HCT116 (cell line): ENCODE measurements around the gene KRT37. TPM values are rescaled to one million over a fixed set of nuclear protein-coding genes. Genes with fewer than 3 reads are reported as not detected.

ENCODE experiments used
- ATAC-seq: fragments of 200-7000 bp; cut with Tn5 transposase; 2 replicates; pipeline ENCODE4 v1.9.1; 2020; ENCODE audit warnings: mild to moderate bottlenecking, moderate library complexity
- BruUV-seq: library from RNA; stranded (reverse); fragments of 400-500 nt; replicated peaks from 2 replicates; lab custom pipeline; 2021; lab: Mats Ljungman, UMichigan
- CTCF ChIA-PET: fragments of 300-600 bp; sonication (Branson Sonifier 250); formaldehyde crosslinking; loops from one replicate; lab custom pipeline; 2021; ENCODE audit warnings: antibody characterized with exemption; lab: Charles Lee
- POLR2A ChIA-PET: fragments of 300-600, 350-600 bp; sonication (Branson Sonifier 250); formaldehyde crosslinking; loops from one replicate; lab custom pipeline; 2021; ENCODE audit warnings: antibody characterized with exemption; lab: Charles Lee
- RAD21 ChIA-PET, 2 experiments: fragments of 300-600 bp; sonication (Branson Sonifier 250); formaldehyde crosslinking; loops; one replicate each; lab custom pipeline; 2023; ENCODE audit warnings: low total read pairs in 2 of 2; ENCODE audit not compliant: uncharacterized antibody in 2 of 2, unreplicated experiment in 2 of 2, low non-redundant PET in 1 of 2; lab: Charles Lee
- DNase-seq: peaks from one replicate; pipeline ENCODE4 v3.0.0-alpha.2; 2010; ENCODE audit warnings: low read depth, low spot score
- H2AFZ ChIP-seq: fragments of 200-600 bp; shearing (Covaris generic), sonication (generic); 2 replicates; pipeline ENCODE4 v1.6.1; 2017; ENCODE audit warnings: low read depth, mixed run types, mixed read lengths, antibody characterized with exemption, low read length; ENCODE audit not compliant: poor library complexity, severe bottlenecking
- H3K27ac ChIP-seq: 2 replicates; pipeline ENCODE4 v1.5.1; 2012; ENCODE audit warnings: low read depth, low read length
- H3K27me3 ChIP-seq: fragments of 200-600 bp; sonication (generic); 2 replicates; pipeline ENCODE4 v1.6.1; 2016; ENCODE audit warnings: mixed run types, low read length, mixed read lengths; ENCODE audit not compliant: insufficient read depth
- H3K36me3 ChIP-seq, 2 experiments: fragments of 200-500 bp in 1 of 2; fragments of 200-600 bp in 1 of 2; sonication (Bioruptor generic) in 1 of 2; sonication (generic) in 1 of 2; 2 replicates each; pipeline versions ENCODE4 v1.5.1 to v1.6.1; 2014 to 2016; ENCODE audit warnings: low read length in 2 of 2, inconsistent platforms in 1 of 2, mixed read lengths in 1 of 2, mixed run types in 1 of 2; ENCODE audit not compliant: insufficient read depth in 2 of 2, control insufficient read depth in 1 of 2
- H3K4me1 ChIP-seq, 2 experiments: fragments of 200-600 bp in 1 of 2; sonication (generic) in 1 of 2; 2 replicates each; pipeline versions ENCODE4 v1.5.1 to v1.6.1; 2012 to 2017; ENCODE audit warnings: low read length in 2 of 2, inconsistent platforms in 1 of 2, mild to moderate bottlenecking in 1 of 2, mixed read lengths in 1 of 2, mixed run types in 1 of 2, moderate library complexity in 1 of 2; ENCODE audit not compliant: insufficient read depth in 2 of 2, control insufficient read depth in 1 of 2
- H3K4me2 ChIP-seq: fragments of 200-600 bp; sonication (generic); 2 replicates; pipeline ENCODE4 v1.6.1; 2017; ENCODE audit warnings: mixed run types, low read length, mixed read lengths
- H3K4me3 ChIP-seq, 2 experiments: fragments of 200-600 bp in 1 of 2; sonication (generic) in 1 of 2; replicated peaks in 1 of 2; 2 replicates each; pipeline ENCODE4 v1.5.1; 2011 to 2016; ENCODE audit warnings: low read length in 2 of 2, control low read depth in 1 of 2, low read depth in 1 of 2, mild to moderate bottlenecking in 1 of 2, mixed read lengths in 1 of 2, mixed run types in 1 of 2
- H3K79me2 ChIP-seq: fragments of 200-600 bp; sonication (generic); 2 replicates; pipeline ENCODE4 v1.6.1; 2017; ENCODE audit warnings: mild to moderate bottlenecking, mixed run types, low read length, moderate library complexity, mixed read lengths; ENCODE audit not compliant: insufficient read depth
- H3K9ac ChIP-seq: fragments of 200-600 bp; sonication (generic); 2 replicates; pipeline ENCODE4 v1.6.1; 2016; ENCODE audit warnings: low read length, mixed read lengths
- H3K9me2 ChIP-seq: fragments of 200-600 bp; sonication (generic), shearing (Covaris generic); 2 replicates; pipeline ENCODE4 v1.6.1; 2017; ENCODE audit warnings: mixed run types, mild to moderate bottlenecking, moderate library complexity; ENCODE audit not compliant: insufficient read depth
- H3K9me3 ChIP-seq, 2 experiments: fragments of 200-500 bp in 1 of 2; fragments of 200-600 bp in 1 of 2; sonication (Bioruptor generic) in 1 of 2; sonication (generic) in 1 of 2; 2 replicates each; pipeline ENCODE4 v1.6.1; 2014 to 2017; ENCODE audit warnings: low read length in 2 of 2, mixed read lengths in 2 of 2, inconsistent platforms in 1 of 2, low read depth in 1 of 2, mild to moderate bottlenecking in 1 of 2, mixed run types in 1 of 2, moderate library complexity in 1 of 2; ENCODE audit not compliant: control insufficient read depth in 1 of 2, insufficient read depth in 1 of 2
- H4K20me1 ChIP-seq: fragments of 200-600 bp; sonication (generic), shearing (Covaris generic); 2 replicates; pipeline ENCODE4 v1.6.1; 2017; ENCODE audit warnings: mixed run types, mild to moderate bottlenecking, moderate library complexity; ENCODE audit not compliant: insufficient read depth
- CBX3 ChIP-seq: IDR thresholded peaks from 2 replicates; pipeline ENCODE4 v1.6.1; 2012; ENCODE audit warnings: low read depth
- CEBPB ChIP-seq: IDR thresholded peaks from 2 replicates; pipeline ENCODE4 v1.6.1; 2012; ENCODE audit warnings: low read depth
- EGR1 ChIP-seq: IDR thresholded peaks from 2 replicates; pipeline ENCODE4 v1.6.1; 2012; ENCODE audit warnings: low read depth
- EZH2phosphoT487 ChIP-seq: fragments of 200-600 bp; IDR thresholded peaks from 2 replicates; pipeline ENCODE4 v1.6.1; 2018; ENCODE audit warnings: antibody characterized with exemption, borderline replicate concordance
- FOSL1 ChIP-seq: IDR thresholded peaks from 2 replicates; pipeline ENCODE4 v1.6.1; 2012; ENCODE audit warnings: low read depth
- POLR2A ChIP-seq: IDR thresholded peaks from 2 replicates; pipeline ENCODE4 v1.7.0; 2011; ENCODE audit warnings: borderline replicate concordance; ENCODE audit not compliant: insufficient read depth, insufficient read length; ENCODE audit errors: extremely low read depth
- POLR2AphosphoS5 ChIP-seq: IDR thresholded peaks from 2 replicates; pipeline ENCODE4 v1.6.1; 2011; ENCODE audit warnings: mild to moderate bottlenecking, low read depth, low read length, moderate library complexity
- RAD21 ChIP-seq: IDR thresholded peaks from 2 replicates; pipeline ENCODE4 v1.6.1; 2012; ENCODE audit warnings: low read depth, mild to moderate bottlenecking
- SIN3A ChIP-seq: IDR thresholded peaks from 2 replicates; pipeline ENCODE4 v1.6.1; 2012; ENCODE audit warnings: low read depth
- SP1 ChIP-seq: IDR thresholded peaks from 2 replicates; pipeline ENCODE4 v1.6.1; 2012; ENCODE audit warnings: low read depth
- SRF ChIP-seq: IDR thresholded peaks from 2 replicates; pipeline ENCODE4 v1.6.1; 2012; ENCODE audit warnings: low read depth
- TCF7L2 ChIP-seq: IDR thresholded peaks from 2 replicates; pipeline ENCODE4 v1.7.0; 2011; ENCODE audit warnings: borderline replicate concordance, inconsistent platforms; ENCODE audit not compliant: insufficient read depth, insufficient read length; ENCODE audit errors: extremely low read depth
- YY1 ChIP-seq: IDR thresholded peaks from 2 replicates; pipeline ENCODE4 v1.6.1; 2011; ENCODE audit warnings: low read length, low read depth, moderate library complexity, mild to moderate bottlenecking; ENCODE audit not compliant: insufficient replicate concordance; ENCODE audit errors: extremely low read depth
- ZFX ChIP-seq: fragments of 450-650 bp; IDR thresholded peaks from 2 replicates; pipeline ENCODE4 v1.6.1; 2017
- ZNF274 ChIP-seq: fragments of 200-500 bp; sonication (Bioruptor generic); IDR thresholded peaks from 2 replicates; pipeline ENCODE4 v1.6.1; 2014; ENCODE audit warnings: mild to moderate bottlenecking, low read depth, low read length, inconsistent platforms
- intact Hi-C: fragments of 100-400 bp; cut with micrococcal nuclease; formaldehyde crosslinking; loops from 2 replicates; pipeline ENCODE4 v1.10.0; 2022
- total RNA-seq: library from RNA; stranded (reverse); gene quantifications from one replicate; pipeline ENCODE4 v1.2.1, GENCODE V29; 2021; ENCODE audit not compliant: unreplicated experiment
- TF ChIP-seq, protein P1 (sequence below): IDR thresholded peaks from 2 replicates; pipeline ENCODE4 v1.6.1; 2012; ENCODE audit warnings: low read depth

Gene KRT37
- total RNA-seq, 1 experiment from 2014 or later, result not detected

DNA sequence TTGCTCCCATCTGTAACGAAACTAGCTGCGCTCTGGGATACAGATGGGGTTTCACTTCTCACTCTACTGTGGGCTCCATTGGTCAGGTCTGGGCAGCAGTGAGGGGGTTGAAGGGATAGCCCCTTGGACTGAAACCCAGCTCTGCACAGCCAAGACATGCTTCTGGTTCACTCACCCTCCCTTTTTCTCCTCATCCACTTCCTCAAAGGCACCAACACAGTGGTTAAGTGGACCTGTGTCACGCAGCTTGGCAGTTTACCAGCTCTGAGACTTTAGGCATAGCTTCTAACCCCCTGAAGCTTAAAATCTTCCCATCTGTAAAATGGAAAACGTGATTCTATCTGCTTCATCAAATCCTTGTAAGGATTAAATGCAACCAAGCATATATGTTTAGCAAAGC, 27.9 kb upstream of the KRT37 start:
- CTCF ChIA-PET, result interaction anchor here (1.1 kb wide), 1 partner anchor 97 kb away, joined by 3 read pairs; no protein-coding TSS in a partner anchor
- Histone ChIP-seq H4K20me1 (no peaks in the 10 kb centered on the region), H3K4me3 (no peak overlapping the region), H3K9me2 (no peaks in the 10 kb centered on the region), H3K9me3 (no peaks in the 10 kb centered on the region), H3K36me3 (no peaks in the 10 kb centered on the region), H3K27ac (no peak overlapping the region), H2AFZ (no peak overlapping the region), H3K4me1 (peaks cover 2 to 17% of the 10 kb centered on the region in 2 experiments; a peak in 2 of 4 replicates), H3K4me2 (no peak overlapping the region), H3K79me2 (no peaks in the 10 kb centered on the region), H3K9ac (no peak overlapping the region), H3K27me3 (no peaks in the 10 kb centered on the region)
- TF ChIP-seq EGR1, result no peak
- no peak for TF ChIP-seq EZH2phosphoT487
- TF ChIP-seq YY1, result no peak
- TF ChIP-seq CBX3, result no peak
- no peak for TF ChIP-seq CEBPB
- TF ChIP-seq RAD21, result no peak
- TF ChIP-seq FOSL1, result no peak
- no peak for TF ChIP-seq ZNF274
- TF ChIP-seq SIN3A, result no peak
- TF ChIP-seq ZFX, result no peak
- TF ChIP-seq SP1, result no peak
- no peak for TF ChIP-seq TCF7L2
- no peak for TF ChIP-seq POLR2AphosphoS5
- TF ChIP-seq, protein P1, sequence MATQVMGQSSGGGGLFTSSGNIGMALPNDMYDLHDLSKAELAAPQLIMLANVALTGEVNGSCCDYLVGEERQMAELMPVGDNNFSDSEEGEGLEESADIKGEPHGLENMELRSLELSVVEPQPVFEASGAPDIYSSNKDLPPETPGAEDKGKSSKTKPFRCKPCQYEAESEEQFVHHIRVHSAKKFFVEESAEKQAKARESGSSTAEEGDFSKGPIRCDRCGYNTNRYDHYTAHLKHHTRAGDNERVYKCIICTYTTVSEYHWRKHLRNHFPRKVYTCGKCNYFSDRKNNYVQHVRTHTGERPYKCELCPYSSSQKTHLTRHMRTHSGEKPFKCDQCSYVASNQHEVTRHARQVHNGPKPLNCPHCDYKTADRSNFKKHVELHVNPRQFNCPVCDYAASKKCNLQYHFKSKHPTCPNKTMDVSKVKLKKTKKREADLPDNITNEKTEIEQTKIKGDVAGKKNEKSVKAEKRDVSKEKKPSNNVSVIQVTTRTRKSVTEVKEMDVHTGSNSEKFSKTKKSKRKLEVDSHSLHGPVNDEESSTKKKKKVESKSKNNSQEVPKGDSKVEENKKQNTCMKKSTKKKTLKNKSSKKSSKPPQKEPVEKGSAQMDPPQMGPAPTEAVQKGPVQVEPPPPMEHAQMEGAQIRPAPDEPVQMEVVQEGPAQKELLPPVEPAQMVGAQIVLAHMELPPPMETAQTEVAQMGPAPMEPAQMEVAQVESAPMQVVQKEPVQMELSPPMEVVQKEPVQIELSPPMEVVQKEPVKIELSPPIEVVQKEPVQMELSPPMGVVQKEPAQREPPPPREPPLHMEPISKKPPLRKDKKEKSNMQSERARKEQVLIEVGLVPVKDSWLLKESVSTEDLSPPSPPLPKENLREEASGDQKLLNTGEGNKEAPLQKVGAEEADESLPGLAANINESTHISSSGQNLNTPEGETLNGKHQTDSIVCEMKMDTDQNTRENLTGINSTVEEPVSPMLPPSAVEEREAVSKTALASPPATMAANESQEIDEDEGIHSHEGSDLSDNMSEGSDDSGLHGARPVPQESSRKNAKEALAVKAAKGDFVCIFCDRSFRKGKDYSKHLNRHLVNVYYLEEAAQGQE, result no peak
- no peak for TF ChIP-seq POLR2A
- TF ChIP-seq SRF, result no peak
- POLR2A ChIA-PET, result no interaction called here
- intact Hi-C loops, result no loop called here
- RAD21 ChIA-PET, result no interaction called here
- ATAC-seq (no peak), DNase-seq (no peak)
- no TSS peak for BruUV-seq
